Activated CD4-positive, alpha-beta T cell treated with anti-CD3 and anti-CD28 coated beads, Interleukin-2, amount 10 ng/mL, durations not matched to agents 24 days and 14 days (primary cell): ENCODE results near the gene ARHGAP12. TPM values are rescaled to one million over a fixed set of nuclear protein-coding genes. Genes with fewer than 3 reads are reported as not detected.
"Not testable (repeated sequence)": the region's sequence is repeated elsewhere in the genome, so short reads cannot be mapped to it uniquely, and the experiment has no call there.

Experiments
- DNase-seq: peaks from one replicate; pipeline ENCODE4 v3.0.0; 2022
- H3K27ac Mint-ChIP-seq: one replicate; pipeline ENCODE4 v1.8.0; 2022; ENCODE audit warnings: mild to moderate bottlenecking, mixed read lengths
- H3K27me3 Mint-ChIP-seq: one replicate; pipeline ENCODE4 v1.8.0; 2022; ENCODE audit warnings: mixed read lengths
- H3K36me3 Mint-ChIP-seq: one replicate; pipeline ENCODE4 v1.8.0; 2022; ENCODE audit warnings: low read depth, mild to moderate bottlenecking, mixed read lengths
- H3K4me1 Mint-ChIP-seq: one replicate; pipeline ENCODE4 v1.8.0; 2021; ENCODE audit warnings: mixed read lengths
- H3K4me3 Mint-ChIP-seq: one replicate; pipeline ENCODE4 v1.8.0; 2022; ENCODE audit warnings: mild to moderate bottlenecking, moderate library complexity, mixed read lengths
- H3K9me3 Mint-ChIP-seq: one replicate; pipeline ENCODE4 v1.8.0; 2021; ENCODE audit warnings: mixed read lengths
- intact Hi-C: fragments of 100-400 bp; cut with micrococcal nuclease; formaldehyde crosslinking; loops from one replicate; pipeline ENCODE4 v1.15.1; 2023
- total RNA-seq: library from RNA; stranded (reverse); gene quantifications from 2 replicates; pipeline ENCODE4 v1.2.3, GENCODE V29; 2022

Gene ARHGAP12
- 3.6 and 3.7 TPM in 2 replicates for total RNA-seq

DNA sequence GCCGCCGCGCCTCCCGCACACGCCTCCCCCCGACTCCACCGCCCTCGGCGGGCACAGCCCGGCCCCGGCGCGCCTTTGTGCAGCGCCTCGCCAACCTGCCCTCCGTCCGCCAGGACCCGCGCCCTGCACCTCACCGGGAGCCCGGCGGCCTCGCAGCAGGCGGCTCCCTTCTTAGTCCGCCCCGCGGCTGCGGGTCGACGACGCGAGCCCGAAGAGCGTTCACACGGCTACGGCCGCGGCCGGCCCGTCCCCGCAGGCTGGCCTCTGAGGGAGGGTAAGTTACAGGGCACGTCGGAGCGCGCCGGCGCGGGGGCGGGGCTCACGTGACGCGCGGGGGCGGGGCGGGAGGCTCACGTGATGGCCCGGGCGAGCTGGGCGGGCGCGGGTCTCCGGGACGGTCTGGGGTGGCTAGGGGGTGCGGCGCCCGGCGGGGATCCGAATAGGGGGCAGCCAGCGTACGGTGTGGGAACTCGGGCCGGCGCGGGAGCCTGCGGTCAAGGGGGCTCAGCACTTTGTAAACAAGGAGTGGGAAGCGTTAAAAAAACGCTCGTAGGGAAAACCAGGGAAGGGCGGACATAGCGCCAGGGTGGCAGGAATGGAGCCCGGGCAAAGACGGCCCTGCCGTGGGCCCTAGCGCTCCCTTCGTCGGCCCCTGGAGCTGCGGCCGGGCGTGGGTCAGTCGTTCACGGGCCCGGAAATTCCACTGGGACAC, at the start of gene ARHGAP12:
Gene ARHGAP12 (minus strand): TSS at position 283 of the 712 bp plus-strand sequence. CDS start 19,976 bp downstream, outside the sequence.
- H3K9me3 Mint-ChIP-seq = no peaks in the 10 kb centered on the region
- intact Hi-C loops = loop anchor here (1.0 to 10.0 kb wide), 7 partner anchors 7 to 1224 kb away; partner anchors contain the start of genes EPC1 and KIF5B
- peaks cover 6% of the 10 kb centered on the region for H3K27me3 Mint-ChIP-seq
- H3K4me1 Mint-ChIP-seq = peaks cover 36% of the 10 kb centered on the region
- no peaks in the 10 kb centered on the region for H3K36me3 Mint-ChIP-seq
- peak; percentile 94 for DNase-seq
- H3K4me3 Mint-ChIP-seq = peak within 1 kb of the TSS; percentile 89
- H3K27ac Mint-ChIP-seq = peak within 1 kb of the TSS; percentile 73

DNA sequence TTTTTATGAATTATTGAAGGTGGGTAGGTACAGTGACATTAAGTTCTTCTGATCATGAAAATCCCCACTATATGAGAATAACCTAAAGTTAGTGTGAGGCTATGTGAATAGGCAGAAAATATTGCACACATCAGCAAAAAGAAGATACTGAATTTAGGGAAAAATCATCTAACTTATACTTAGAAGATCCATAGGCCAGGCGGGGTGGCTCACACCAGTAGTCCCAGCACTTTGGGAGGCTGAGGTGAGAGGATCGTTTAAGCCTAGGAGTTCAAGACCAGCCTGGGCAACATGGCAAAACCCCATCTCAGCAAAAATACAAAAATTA, 49.5 kb upstream of the ARHGAP12 start:
- intact Hi-C loops = no loop called here
- H3K27me3 Mint-ChIP-seq = no peaks in the 10 kb centered on the region
- peaks cover 2% of the 10 kb centered on the region for H3K36me3 Mint-ChIP-seq
- H3K4me1 Mint-ChIP-seq = peaks cover 22% of the 10 kb centered on the region
- H3K27ac Mint-ChIP-seq = no peak overlapping the region
- H3K4me3 Mint-ChIP-seq = no peak overlapping the region
- peaks cover 9% of the 10 kb centered on the region for H3K9me3 Mint-ChIP-seq
- DNase-seq = no peak

DNA sequence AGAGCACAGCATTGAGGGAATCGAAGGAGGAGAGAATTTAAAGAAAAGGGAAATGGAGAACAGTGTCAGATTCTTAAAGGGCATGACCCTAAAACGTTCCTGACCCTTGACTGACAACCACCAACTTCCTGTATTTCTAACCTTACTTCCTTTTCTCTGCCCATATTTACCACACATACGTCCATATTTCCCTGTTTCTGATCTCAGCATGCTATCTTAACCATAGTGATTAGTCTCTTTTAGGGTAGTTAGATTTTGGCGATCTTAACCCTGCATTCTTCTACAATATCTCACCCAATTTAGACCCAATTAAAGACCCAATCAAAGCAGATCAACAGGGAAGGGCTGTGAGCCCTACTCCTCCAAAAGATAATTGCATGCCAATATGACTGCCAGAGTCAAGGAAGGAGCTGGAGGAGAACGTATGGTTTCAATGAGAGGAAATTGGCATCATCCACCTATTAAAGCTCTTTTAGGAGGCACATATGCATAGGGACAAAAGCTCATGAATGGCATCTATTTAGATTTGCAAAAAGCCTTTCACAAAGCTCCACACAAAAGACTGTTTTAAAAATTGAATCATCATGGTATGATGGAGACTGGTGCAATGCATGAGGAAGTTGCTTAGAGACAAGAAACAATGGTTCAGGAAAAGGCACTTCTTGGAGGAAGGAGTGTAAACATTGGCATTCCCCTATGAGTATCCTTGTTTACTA, 49.0 kb upstream of the ARHGAP12 start:
- no peak for DNase-seq
- intact Hi-C loops = no loop called here
- H3K27me3 Mint-ChIP-seq = no peaks in the 10 kb centered on the region
- H3K4me3 Mint-ChIP-seq = peak overlapping the region; percentile 9
- peaks cover 9% of the 10 kb centered on the region for H3K9me3 Mint-ChIP-seq
- H3K36me3 Mint-ChIP-seq = peaks cover 2% of the 10 kb centered on the region
- H3K27ac Mint-ChIP-seq = no peak overlapping the region
- H3K4me1 Mint-ChIP-seq = peaks cover 22% of the 10 kb centered on the region

DNA sequence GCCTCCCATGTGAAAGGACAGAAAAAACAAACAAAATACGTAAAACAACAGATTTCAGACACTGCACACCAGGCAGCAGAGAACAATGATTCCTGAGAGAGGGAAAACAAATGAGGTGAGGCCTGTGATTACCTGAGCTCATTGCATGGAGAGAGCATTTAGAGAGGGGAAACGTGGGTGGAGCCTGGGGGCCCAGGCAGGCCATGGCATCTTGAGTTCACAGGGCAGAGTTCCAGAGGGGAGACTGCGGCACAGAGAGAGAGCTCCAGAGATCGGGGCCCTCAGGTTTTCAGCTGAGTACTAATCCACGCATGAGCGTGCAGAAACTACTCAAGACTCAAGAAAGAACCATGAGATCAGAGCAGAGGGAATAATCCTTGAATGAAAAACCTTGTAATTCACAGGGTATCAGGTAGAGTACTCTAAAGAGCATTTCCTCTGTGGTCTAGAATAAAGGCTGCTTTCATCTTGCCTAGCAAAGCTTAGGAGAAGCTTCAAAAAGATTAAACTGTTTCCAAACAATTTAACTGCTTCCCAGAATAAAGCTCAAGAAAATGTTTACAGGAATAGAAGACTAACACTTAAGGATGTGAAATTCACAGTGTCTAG, 46.6 kb upstream of the ARHGAP12 start:
- Mint-ChIP-seq H3K4me1 (peaks cover 22% of the 10 kb centered on the region), H3K27me3 (no peaks in the 10 kb centered on the region), H3K9me3 (peaks cover 6% of the 10 kb centered on the region), H3K4me3 (no peak overlapping the region), H3K27ac (no peak overlapping the region), H3K36me3 (no peaks in the 10 kb centered on the region)
- no peak for DNase-seq
- intact Hi-C loops = no loop called here

DNA sequence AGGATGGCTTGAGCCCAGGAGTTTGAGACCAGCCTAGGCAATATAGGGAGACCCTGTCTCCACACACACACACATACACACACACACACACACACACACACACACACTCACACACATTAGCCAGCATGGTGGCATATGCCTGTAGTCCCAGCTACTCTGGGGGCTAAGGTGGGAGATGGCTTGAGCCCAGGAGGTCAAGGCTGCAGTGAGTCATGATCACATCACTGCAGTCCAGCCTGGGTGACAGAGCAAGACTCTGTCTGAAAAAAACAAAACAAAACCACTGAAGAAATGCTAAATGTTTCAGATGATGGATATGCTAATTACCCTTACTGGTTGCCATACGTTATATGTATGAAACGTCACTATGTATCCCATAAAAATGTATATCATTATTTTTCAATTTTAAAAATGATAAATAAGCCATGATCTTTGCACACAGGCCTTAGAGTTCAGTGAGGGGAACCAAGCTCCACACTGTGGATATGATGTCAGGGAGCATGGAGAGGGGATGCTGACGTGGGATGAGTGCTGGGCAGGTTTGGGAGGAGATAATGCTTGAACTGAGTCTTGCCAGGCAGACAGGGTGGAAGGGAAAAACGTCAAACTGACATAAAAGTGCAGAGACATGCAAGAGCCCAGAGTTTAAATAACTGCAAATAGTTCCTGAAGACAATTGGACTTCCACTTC, 45.9 kb upstream of the ARHGAP12 start:
- H3K27me3 Mint-ChIP-seq = no peaks in the 10 kb centered on the region
- no peaks in the 10 kb centered on the region for H3K36me3 Mint-ChIP-seq

DNA sequence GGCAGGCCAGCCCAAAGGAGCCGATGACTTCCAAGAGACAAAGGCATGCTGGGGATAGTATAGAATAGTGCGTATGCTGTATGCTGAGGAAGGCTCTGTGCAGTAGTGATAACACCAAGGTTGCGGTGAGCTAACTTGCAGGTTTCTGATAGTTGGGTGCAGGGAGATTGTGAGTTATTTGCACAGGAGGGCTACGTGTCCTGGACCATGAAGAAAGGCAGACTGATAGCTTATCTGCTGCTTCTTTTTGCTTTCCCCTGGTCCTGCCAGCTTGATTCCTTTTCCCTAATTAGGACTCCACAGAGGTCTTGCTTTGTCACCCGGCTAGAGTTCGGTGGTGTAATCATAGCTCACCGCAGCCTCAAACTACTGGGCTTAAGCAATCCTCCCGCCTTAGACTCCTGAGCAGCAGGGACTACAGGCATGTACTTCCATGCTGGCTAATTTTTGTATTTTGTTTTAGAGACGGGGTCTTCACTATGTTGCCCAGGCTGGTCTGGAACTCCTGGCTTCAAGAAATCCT, 43.9 kb upstream of the ARHGAP12 start:
- Mint-ChIP-seq H3K27ac (no peak overlapping the region), H3K36me3 (no peaks in the 10 kb centered on the region), H3K9me3 (peaks cover under 1% of the 10 kb centered on the region), H3K4me3 (no peak overlapping the region), H3K27me3 (no peaks in the 10 kb centered on the region), H3K4me1 (peaks cover 17% of the 10 kb centered on the region)
- intact Hi-C loops = no loop called here
- no peak for DNase-seq

More for the DNA sequence above, 45.9 kb upstream of the ARHGAP12 start:
- Mint-ChIP-seq H3K4me3 (no peak overlapping the region), H3K9me3 (peaks cover 6% of the 10 kb centered on the region), H3K27ac (no peak overlapping the region), H3K4me1 (peaks cover 22% of the 10 kb centered on the region)
- intact Hi-C loops = no loop called here
- no peak for DNase-seq

GRCh38 chr10:31969847-31970246, 41.2 kb upstream of the ARHGAP12 start:
- DNase-seq, H3K4me3 Mint-ChIP-seq, H3K36me3 Mint-ChIP-seq, H3K4me1 Mint-ChIP-seq, H3K9me3 Mint-ChIP-seq, H3K27ac Mint-ChIP-seq, intact Hi-C loops, H3K27me3 Mint-ChIP-seq: not testable (repeated sequence)

- intact Hi-C loops = no loop called here
- Mint-ChIP-seq H3K4me3 (no peak overlapping the region), H3K27me3 (no peaks in the 10 kb centered on the region), H3K9me3 (no peaks in the 10 kb centered on the region), H3K4me1 (peaks cover 21% of the 10 kb centered on the region), H3K36me3 (no peaks in the 10 kb centered on the region), H3K27ac (no peak overlapping the region)
- no peak for DNase-seq
Measured at GRCh38 chr10:31963589-31963980, 35.0 kb upstream of the ARHGAP12 start.

- H3K36me3 Mint-ChIP-seq = no peaks in the 10 kb centered on the region
Measured at GRCh38 chr10:31962826-31963588, 34.4 kb upstream of the ARHGAP12 start.

DNA sequence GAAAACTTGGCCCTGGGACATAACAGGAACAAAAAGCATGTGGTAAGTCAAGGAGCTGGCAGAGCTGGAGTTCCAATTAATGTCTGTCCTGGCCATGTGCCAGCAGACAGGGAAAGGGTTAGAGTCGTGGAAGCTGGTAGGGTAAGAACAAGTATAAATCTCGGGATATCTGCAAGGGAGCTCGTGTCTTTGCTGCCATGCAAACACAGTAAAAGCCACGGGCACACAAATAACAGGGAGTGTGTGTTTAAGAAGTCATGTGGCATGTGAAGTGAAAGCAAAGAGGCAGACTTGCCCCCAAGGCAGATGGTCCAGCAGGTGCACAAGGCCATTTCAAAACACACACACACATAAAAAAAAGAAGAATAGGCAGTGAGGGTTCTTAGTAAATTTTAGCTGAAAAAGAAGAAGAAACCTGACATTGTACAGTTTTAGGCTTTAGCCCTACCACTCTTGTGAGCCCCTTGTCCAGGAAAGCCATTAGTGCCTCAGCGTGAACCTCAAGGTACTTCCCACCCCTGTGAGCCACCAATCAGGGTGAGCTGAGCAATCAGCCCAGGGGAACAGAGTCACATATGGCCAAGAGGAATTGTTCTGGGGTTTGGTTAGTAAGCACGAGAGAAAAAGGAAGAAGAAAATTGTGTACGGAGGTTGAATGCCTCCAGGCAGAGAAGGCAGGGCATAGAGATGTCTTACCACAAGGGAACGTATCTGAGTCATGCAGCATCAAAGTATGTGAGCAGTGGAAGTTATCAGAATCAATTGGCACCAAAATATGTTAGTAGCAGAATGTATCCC, 32.8 kb upstream of the ARHGAP12 start:
- Mint-ChIP-seq H3K9me3 (no peaks in the 10 kb centered on the region), H3K4me3 (peak overlapping the region; percentile 41), H3K36me3 (no peaks in the 10 kb centered on the region), H3K4me1 (peaks cover 21% of the 10 kb centered on the region), H3K27me3 (no peaks in the 10 kb centered on the region), H3K27ac (peak overlapping the region; percentile 26)
- intact Hi-C loops = no loop called here
- peak; percentile 72 for DNase-seq

More at GRCh38 chr10:31962826-31963588, 34.4 kb upstream of the ARHGAP12 start:
- peaks cover 21% of the 10 kb centered on the region for H3K4me1 Mint-ChIP-seq
- no peaks in the 10 kb centered on the region for H3K27me3 Mint-ChIP-seq
- no peaks in the 10 kb centered on the region for H3K9me3 Mint-ChIP-seq
- intact Hi-C loops = no loop called here
- H3K4me3 Mint-ChIP-seq = no peak overlapping the region
- no peak overlapping the region for H3K27ac Mint-ChIP-seq
- DNase-seq = no peak

- no peak overlapping the region for H3K4me3 Mint-ChIP-seq
- H3K27ac Mint-ChIP-seq = no peak overlapping the region
- H3K27me3 Mint-ChIP-seq = no peaks in the 10 kb centered on the region
- peaks cover 1% of the 10 kb centered on the region for H3K36me3 Mint-ChIP-seq
- DNase-seq = no peak
- intact Hi-C loops = no loop called here
- H3K9me3 Mint-ChIP-seq = peaks cover 4% of the 10 kb centered on the region
- peaks cover 23% of the 10 kb centered on the region for H3K4me1 Mint-ChIP-seq
Measured at GRCh38 chr10:31959461-31960173, 31.0 kb upstream of the ARHGAP12 start.

DNA sequence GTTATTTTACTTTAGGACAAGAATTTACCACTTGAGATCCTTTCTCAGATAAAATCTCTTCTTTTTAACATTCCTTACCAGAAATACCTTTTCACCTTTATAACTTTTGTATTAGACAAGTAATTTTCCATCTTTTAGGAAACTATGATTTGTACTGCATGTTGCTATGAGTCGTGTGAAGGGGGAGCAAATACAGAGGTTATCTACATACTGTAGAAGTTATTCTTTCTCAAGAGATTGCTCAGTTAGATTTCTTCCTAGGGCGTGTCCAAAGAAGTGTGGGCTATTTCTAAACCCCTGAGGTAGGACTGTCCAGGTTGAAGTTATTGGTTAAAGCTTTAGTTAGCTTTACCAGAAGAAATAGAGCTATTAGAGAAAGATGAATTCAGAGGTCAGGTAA, 30.2 kb upstream of the ARHGAP12 start:
- intact Hi-C loops = no loop called here
- Mint-ChIP-seq H3K36me3 (peaks cover 1% of the 10 kb centered on the region), H3K27ac (no peak overlapping the region), H3K9me3 (peaks cover 11% of the 10 kb centered on the region), H3K4me3 (no peak overlapping the region), H3K27me3 (no peaks in the 10 kb centered on the region), H3K4me1 (peaks cover 23% of the 10 kb centered on the region)
- DNase-seq = no peak
